HG02642 (cell line): Measurements from ENCODE around the gene HMHB1.
A peak's percentile ranks its signal among the peaks of the same experiment; 100 is the strongest.

Experiments
- ATAC-seq: cut with Tn5 transposase; IDR thresholded peaks from one replicate; pipeline ENCODE4 v1.9.1; 2021; ENCODE audit warnings: mild to moderate bottlenecking; ENCODE audit not compliant: unreplicated experiment, poor library complexity

The HMHB1 gene

GRCh38 chr5:143812085-143812705 is at the start of gene HMHB1:
Gene HMHB1, plus strand, starts transcription at chr5:143812161.
- ATAC-seq: peak; percentile 72

- no peak for ATAC-seq
Measured at GRCh38 chr5:143762636-143763220, 49.2 kb upstream of the HMHB1 start.

DNA sequence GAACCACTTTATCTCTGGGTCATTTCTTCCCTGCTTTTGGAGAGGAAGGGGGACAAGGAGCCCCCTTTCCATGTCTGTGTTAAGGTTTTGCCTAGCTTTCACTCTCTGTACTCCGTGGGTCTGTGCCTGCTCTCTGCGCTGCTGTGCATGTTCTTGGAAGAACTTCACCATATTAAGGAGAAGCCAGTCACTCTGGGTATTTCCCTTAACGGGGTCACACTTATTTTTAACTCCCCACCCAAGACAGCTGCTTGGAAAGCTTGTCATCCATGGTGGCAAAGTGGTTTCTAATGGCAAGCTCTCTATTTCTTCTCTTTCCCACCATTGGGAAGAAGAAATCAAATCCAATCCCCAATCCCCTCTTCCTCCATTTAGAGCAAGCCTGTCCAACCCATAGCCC is 44.8 kb upstream of the HMHB1 start:
- no peak for ATAC-seq

- no peak for ATAC-seq
Measured at GRCh38 chr5:143769026-143769786, 42.8 kb upstream of the HMHB1 start.

GRCh38 chr5:143770450-143770849 is 41.5 kb upstream of the HMHB1 start:
- no peak for ATAC-seq

GRCh38 chr5:143771189-143771588 is 40.8 kb upstream of the HMHB1 start:
- no peak for ATAC-seq

- ATAC-seq: no peak
Measured at GRCh38 chr5:143771602-143772001, 40.4 kb upstream of the HMHB1 start.

GRCh38 chr5:143772621-143773020 is 39.3 kb upstream of the HMHB1 start:
- ATAC-seq: no peak

GRCh38 chr5:143775258-143775657 is 36.7 kb upstream of the HMHB1 start:
- ATAC-seq: no peak

DNA sequence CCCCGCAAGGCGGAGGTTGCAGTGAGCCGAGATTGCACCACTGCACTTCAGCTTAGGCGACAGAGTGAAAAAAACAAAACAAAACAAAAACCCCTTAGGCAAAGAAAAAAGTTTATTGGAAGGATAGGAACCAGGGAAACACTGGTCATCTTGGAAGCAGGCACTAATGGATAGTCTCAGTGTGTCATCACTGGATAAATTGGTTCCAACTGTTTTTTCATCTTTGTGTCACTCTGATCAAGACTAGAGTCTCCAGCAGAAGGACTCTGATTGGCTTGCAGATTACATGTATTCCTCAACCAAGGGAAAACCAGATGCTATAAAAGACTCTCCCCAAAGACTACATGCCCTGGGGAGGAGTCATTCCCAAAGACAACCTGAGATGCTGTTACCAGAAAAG is 35.0 kb upstream of the HMHB1 start:
- ATAC-seq: no peak

DNA sequence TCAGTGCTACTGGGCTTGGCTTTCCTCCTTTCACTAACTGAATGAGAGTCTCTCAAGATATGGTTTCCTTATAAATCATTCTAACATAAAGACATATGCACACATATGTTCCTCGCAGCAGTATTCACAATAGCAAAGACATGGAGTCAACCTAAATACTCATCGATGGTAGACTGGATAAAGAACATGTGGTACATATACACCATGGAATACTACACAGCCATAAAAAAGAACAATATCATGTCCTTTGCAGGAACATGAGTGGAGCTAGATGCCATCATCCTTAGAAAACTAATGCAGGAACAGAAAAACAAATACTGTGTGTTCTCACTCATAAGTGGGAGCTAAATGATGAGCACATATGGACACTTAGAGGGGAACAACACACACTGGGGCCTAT is 32.5 kb upstream of the HMHB1 start:
- no peak for ATAC-seq

DNA sequence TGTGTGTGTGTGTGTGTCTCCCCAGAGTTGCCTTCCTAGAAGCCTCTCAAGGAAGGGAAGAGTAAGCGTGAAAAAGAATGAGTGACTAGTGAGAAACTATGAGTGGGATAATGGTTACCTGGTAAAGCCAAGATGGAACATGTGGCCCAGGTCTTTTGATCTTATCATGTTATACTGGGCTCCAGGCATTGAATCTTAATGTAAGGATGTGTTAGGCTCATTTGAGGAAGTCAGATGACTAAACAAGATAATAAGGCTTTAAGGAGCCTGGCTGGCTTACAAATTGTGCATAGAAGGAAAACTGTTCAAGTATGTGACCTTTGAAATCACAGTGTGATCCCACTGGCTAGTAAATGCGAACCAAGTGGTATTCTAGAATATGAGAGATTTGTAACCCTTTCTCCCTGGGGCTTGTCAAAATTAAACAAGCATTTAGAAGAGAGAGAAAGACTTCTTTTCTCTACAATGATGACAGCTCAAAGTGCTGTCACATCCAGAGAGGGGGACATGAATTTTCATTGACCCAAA is 29.9 kb upstream of the HMHB1 start:
- no peak for ATAC-seq

GRCh38 chr5:143782588-143783386 is 29.2 kb upstream of the HMHB1 start:
- ATAC-seq: no peak

DNA sequence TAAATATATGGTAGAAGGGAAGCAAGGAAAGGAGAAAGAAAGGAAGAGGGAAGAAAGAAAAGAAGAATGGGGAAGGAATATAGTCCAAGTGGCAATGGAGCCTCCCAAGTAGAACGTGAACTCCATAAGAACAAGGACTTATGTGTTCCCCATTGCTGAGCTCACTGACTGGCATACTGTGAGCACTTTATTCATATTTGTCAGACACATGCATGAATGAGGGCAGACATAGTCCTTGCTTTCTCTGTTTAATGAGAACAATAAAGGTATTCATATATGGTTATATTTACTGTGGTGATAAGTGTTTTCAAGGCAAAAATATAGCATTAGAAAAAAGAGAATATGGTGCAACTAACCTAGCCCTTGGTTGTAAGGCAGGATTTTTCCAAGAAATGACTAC is 23.6 kb upstream of the HMHB1 start:
- no peak for ATAC-seq

GRCh38 chr5:143790457-143791112 is 21.4 kb upstream of the HMHB1 start:
- ATAC-seq: no peak

- ATAC-seq: peak; percentile 65
Measured at GRCh38 chr5:143791848-143792731, 19.9 kb upstream of the HMHB1 start.

DNA sequence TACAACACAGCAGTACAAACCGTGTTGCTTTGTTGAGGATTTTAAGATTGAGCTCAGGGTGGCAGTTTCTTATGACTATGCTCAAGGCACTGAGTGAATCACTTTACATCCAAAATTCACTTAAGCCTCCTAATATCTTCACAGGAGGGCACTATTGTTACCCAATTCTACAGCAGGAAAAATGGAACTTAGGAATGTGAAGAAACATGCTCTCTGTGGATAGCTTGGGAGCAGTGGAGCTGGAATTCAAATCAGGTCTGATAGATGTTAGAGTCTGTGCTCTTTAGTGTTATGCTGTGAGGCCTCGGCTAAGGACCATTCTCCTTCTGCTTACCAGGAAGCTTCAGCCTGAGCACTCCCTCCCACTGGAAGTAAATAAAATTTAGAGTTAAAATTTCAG is 18.7 kb upstream of the HMHB1 start:
- no peak for ATAC-seq

GRCh38 chr5:143796125-143796524 is 15.8 kb upstream of the HMHB1 start:
- ATAC-seq: no peak

- no peak for ATAC-seq
Measured at GRCh38 chr5:143796753-143797152, 15.2 kb upstream of the HMHB1 start.
